Neuronal stem cell (in vitro differentiated cells): ENCODE results near the gene CAPZB. TPM values are rescaled to one million over a fixed set of nuclear protein-coding genes. Genes with fewer than 3 reads are reported as not detected.

Source experiments
- DNase-seq: peaks from one replicate; pipeline ENCODE4 v3.0.0-alpha.2; 2013; ENCODE audit warnings: low spot score
- H2AFZ ChIP-seq: one replicate; pipeline ENCODE4 v1.6.1; 2013; ENCODE audit warnings: mild to moderate bottlenecking, low read length, inconsistent platforms
- H2AK5ac ChIP-seq: 2 replicates; pipeline ENCODE4 v1.6.1; 2013; ENCODE audit warnings: low read depth, mild to moderate bottlenecking, inconsistent platforms, low read length, moderate library complexity, mixed read lengths
- H2BK120ac ChIP-seq: 2 replicates; pipeline ENCODE4 v1.6.1; 2013; ENCODE audit warnings: low read depth, mild to moderate bottlenecking, inconsistent platforms, low read length, moderate library complexity, mixed read lengths
- H2BK12ac ChIP-seq: one replicate; pipeline ENCODE4 v1.6.1; 2013; ENCODE audit warnings: low read length, inconsistent platforms
- H2BK15ac ChIP-seq: 2 replicates; pipeline ENCODE4 v1.6.1; 2013; ENCODE audit warnings: mild to moderate bottlenecking, low read length, inconsistent platforms, mixed read lengths
- H2BK5ac ChIP-seq: one replicate; pipeline ENCODE4 v1.6.1; 2013; ENCODE audit warnings: inconsistent platforms, mild to moderate bottlenecking, low read length, moderate library complexity
- H3K14ac ChIP-seq: one replicate; pipeline ENCODE4 v1.6.1; 2013; ENCODE audit warnings: low read length, inconsistent platforms
- H3K18ac ChIP-seq: 2 replicates; pipeline ENCODE4 v1.6.1; 2013; ENCODE audit warnings: low read length, inconsistent platforms
- H3K23ac ChIP-seq: 2 replicates; pipeline ENCODE4 v1.6.1; 2013; ENCODE audit warnings: low read depth, mild to moderate bottlenecking, mixed read lengths, low read length, inconsistent platforms; ENCODE audit not compliant: poor library complexity
- H3K27ac ChIP-seq: replicated peaks from 3 replicates; pipeline ENCODE4 v1.5.1; 2013; ENCODE audit warnings: low read length, inconsistent platforms
- H3K27me3 ChIP-seq, 3 experiments: 2 replicates each; pipeline ENCODE4 v1.6.1; 2013; ENCODE audit warnings: low read length in 3 of 3, mild to moderate bottlenecking in 2 of 3, inconsistent platforms in 1 of 3, low read depth in 1 of 3, mixed read lengths in 1 of 3, moderate library complexity in 1 of 3; ENCODE audit not compliant: control insufficient read depth in 3 of 3, insufficient read depth in 3 of 3
- H3K36me3 ChIP-seq, 2 donors: replicated peaks in 1 of 2; 2 replicates each; pipeline ENCODE4 v1.6.1; 2013; ENCODE audit warnings: low read length in 2 of 2; ENCODE audit not compliant: control insufficient read depth in 2 of 2, insufficient read depth in 2 of 2
- H3K4ac ChIP-seq: 2 replicates; pipeline ENCODE4 v1.6.1; 2013; ENCODE audit warnings: inconsistent platforms, mild to moderate bottlenecking, low read length, moderate library complexity
- H3K4me1 ChIP-seq, 2 donors: 1 replicate in 1 of 2; 2 replicates in 1 of 2; pipeline ENCODE4 v1.6.1; 2013; ENCODE audit warnings: low read length in 2 of 2, low read depth in 1 of 2; ENCODE audit not compliant: control insufficient read depth in 2 of 2, insufficient read depth in 1 of 2
- H3K4me2 ChIP-seq: one replicate; pipeline ENCODE4 v1.6.1; 2013; ENCODE audit warnings: mild to moderate bottlenecking, low read length, inconsistent platforms; ENCODE audit not compliant: insufficient read depth, poor library complexity, severe bottlenecking
- H3K4me3 ChIP-seq, 2 donors: 2 replicates each; pipeline ENCODE4 v1.5.1; 2013; ENCODE audit warnings: low read length in 2 of 2, mild to moderate bottlenecking in 2 of 2, inconsistent platforms in 1 of 2, moderate library complexity in 1 of 2
- H3K79me1 ChIP-seq: one replicate; pipeline ENCODE4 v1.6.1; 2013; ENCODE audit warnings: low read depth, mild to moderate bottlenecking, inconsistent platforms, low read length, moderate library complexity
- H3K9ac ChIP-seq: one replicate; pipeline ENCODE4 v1.6.1; 2013; ENCODE audit warnings: mild to moderate bottlenecking, low read depth, low read length, inconsistent platforms; ENCODE audit not compliant: poor library complexity
- H3K9me3 ChIP-seq, 2 donors: replicated peaks in 1 of 2; 2 replicates each; pipeline versions ENCODE3 to v1.6.1; 2013; ENCODE audit warnings: low read length in 2 of 2, mild to moderate bottlenecking in 2 of 2, inconsistent platforms in 1 of 2, low read depth in 1 of 2, mixed read lengths in 1 of 2, moderate library complexity in 1 of 2; ENCODE audit not compliant: control insufficient read depth in 2 of 2, insufficient read depth in 1 of 2
- H4K8ac ChIP-seq: one replicate; pipeline ENCODE4 v1.6.1; 2013; ENCODE audit warnings: low read depth, mild to moderate bottlenecking, inconsistent platforms, low read length, moderate library complexity
- H4K91ac ChIP-seq: one replicate; pipeline ENCODE4 v1.6.1; 2013; ENCODE audit warnings: low read length, low read depth, mild to moderate bottlenecking, inconsistent platforms; ENCODE audit not compliant: poor library complexity
- WGBS, 2 donors: extraction: QIAGEN DNeasy Blood & Tissue Kit; methylation state at CpG; one replicate each; pipeline ENCODE4 v1.1.7; 2013; ENCODE audit warnings: missing lambda C conversion rate in 2 of 2, mixed read lengths in 1 of 2; ENCODE audit not compliant: insufficient read length in 2 of 2, insufficient replicate concordance in 1 of 2; ENCODE audit errors: extremely low coverage in 2 of 2; 5-methylcytosine and 5-hydroxymethylcytosine counted together
- small RNA-seq: library from polyadenylated mRNA; stranded (forward); fragments of <200 nt; extraction: miRNeasy Mini kit (QIAGEN cat#:217004); gene quantifications from one replicate; pipeline ENCODE3, GENCODE V24; 2013; ENCODE audit not compliant: insufficient read depth

CAPZB gene

DNA sequence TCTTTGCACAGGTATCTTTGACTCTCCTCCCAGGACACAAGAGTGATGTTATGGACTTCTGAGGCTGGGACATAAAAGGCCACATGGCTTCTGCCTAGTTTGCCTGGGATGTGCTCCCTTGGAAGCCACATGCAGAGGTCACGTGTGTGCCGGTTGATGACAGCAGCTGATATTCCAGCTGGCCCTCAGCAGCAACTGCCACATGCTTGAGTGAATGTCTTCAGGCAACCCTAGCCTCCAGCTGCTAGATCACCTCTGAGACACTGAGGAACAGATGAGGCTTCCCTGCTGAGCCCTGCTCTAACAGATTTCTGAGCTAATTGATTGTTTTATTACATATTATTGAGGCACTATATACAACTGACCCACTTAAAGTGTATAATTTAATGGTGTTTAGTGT lies 185.1 kb downstream of the CAPZB start:
- H3K9ac ChIP-seq = no peak overlapping the region
- no peak overlapping the region for H3K18ac ChIP-seq
- no peak overlapping the region for H4K91ac ChIP-seq
- no peak overlapping the region for H4K8ac ChIP-seq
- H3K4me1 ChIP-seq = no peaks in the 10 kb centered on the region
- H3K9me3 ChIP-seq = peaks cover 9 to 14% of the 10 kb centered on the region in 2 donors
- H3K27ac ChIP-seq = no peak overlapping the region
- no peak overlapping the region for H2BK15ac ChIP-seq
- no peak overlapping the region for H2AFZ ChIP-seq
- no peak for DNase-seq
- no peak overlapping the region for H3K4me2 ChIP-seq
- H3K36me3 ChIP-seq = peaks cover 23 to 45% of the 10 kb centered on the region in 2 donors
- no peak overlapping the region for H3K14ac ChIP-seq
- WGBS, 2 donors = no CpG with 5 or more reads among the region's 2 CpGs
- peak overlapping the region; percentile 6 for H3K4ac ChIP-seq
- peaks cover 0 to 2% (median 0%) of the 10 kb centered on the region in 3 experiments for H3K27me3 ChIP-seq
- H2BK120ac ChIP-seq = no peak overlapping the region
- no peak overlapping the region for H2AK5ac ChIP-seq
- no peak overlapping the region for H3K23ac ChIP-seq
- no peaks in the 10 kb centered on the region for H3K79me1 ChIP-seq
- no peak overlapping the region for H3K4me3 ChIP-seq
- no peak overlapping the region for H2BK5ac ChIP-seq
- no peak overlapping the region for H2BK12ac ChIP-seq

DNA sequence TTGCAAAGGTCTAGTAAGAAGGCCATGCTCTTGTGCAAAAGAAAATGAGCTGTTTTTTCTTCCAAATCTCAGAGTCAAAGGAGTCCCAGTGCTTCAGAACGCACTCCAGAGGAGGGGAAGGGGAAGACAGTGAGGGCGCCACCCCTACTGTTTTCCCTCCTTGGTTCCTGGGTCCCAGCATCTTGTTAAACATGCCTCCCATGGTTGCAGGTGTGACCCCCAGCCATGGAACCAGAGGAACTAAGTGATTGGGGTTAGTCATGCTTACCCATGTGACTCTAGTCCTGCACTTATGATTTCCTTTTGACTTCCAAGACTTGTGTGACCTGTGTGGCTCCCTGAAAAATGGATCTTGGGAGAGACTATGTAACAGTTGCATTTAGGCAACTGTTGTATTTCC lies 190.7 kb downstream of the CAPZB start:
- WGBS, 2 donors = no CpG with 5 or more reads among the region's 2 CpGs
- Histone ChIP-seq H2BK5ac (no peak overlapping the region), H2BK12ac (no peak overlapping the region), H4K8ac (no peak overlapping the region), H3K9me3 (peaks cover 15 to 50% of the 10 kb centered on the region in 2 donors), H3K18ac (no peak overlapping the region), H3K9ac (no peak overlapping the region), H2BK15ac (no peak overlapping the region), H3K4ac (no peak overlapping the region), H3K79me1 (peaks cover 2% of the 10 kb centered on the region), H4K91ac (no peak overlapping the region), H3K27me3 (no peaks in the 10 kb centered on the region), H3K36me3 (peaks cover 6 to 7% of the 10 kb centered on the region in 2 donors), H3K4me2 (no peak overlapping the region), H2BK120ac (no peak overlapping the region), H3K23ac (no peak overlapping the region), H3K4me3 (no peak overlapping the region), H3K14ac (no peak overlapping the region), H3K27ac (no peak overlapping the region), H2AK5ac (no peak overlapping the region), H2AFZ (no peak overlapping the region), H3K4me1 (no peaks in the 10 kb centered on the region)
- no peak for DNase-seq

DNA sequence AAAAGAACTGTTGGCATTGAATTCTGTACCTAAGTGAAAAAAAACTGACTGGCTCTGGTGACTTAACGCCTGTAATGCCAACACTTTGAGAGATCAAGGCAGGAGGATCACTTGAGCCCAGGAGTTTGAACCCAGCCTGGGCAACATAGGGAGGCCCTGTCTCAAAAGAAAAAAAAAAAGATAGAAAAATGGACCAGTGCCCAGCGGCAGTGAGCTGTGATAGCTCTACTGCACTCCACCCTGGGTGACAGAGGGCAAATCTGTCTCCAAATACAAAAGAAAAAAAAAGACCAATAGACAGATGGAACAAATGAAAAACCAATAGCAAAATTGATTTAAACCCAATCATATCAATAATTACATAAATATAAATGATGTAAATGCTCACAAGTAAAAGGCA lies 196.1 kb downstream of the CAPZB start:
- Histone ChIP-seq H3K4me3 (no peak overlapping the region), H2AFZ (no peak overlapping the region), H3K4me2 (no peak overlapping the region), H3K79me1 (no peaks in the 10 kb centered on the region), H2BK15ac (no peak overlapping the region), H4K91ac (no peak overlapping the region), H2BK120ac (no peak overlapping the region), H3K23ac (no peak overlapping the region), H3K9ac (no peak overlapping the region), H3K18ac (no peak overlapping the region), H2BK12ac (no peak overlapping the region), H3K27me3 (peaks cover 0 to 6% (median 0%) of the 10 kb centered on the region in 3 experiments), H3K4ac (no peak overlapping the region), H3K27ac (no peak overlapping the region), H2AK5ac (no peak overlapping the region), H3K4me1 (no peaks in the 10 kb centered on the region), H2BK5ac (no peak overlapping the region), H3K14ac (no peak overlapping the region), H3K9me3 (peaks cover 2 to 27% of the 10 kb centered on the region in 2 donors), H4K8ac (no peak overlapping the region), H3K36me3 (peaks cover 0 to 11% of the 10 kb centered on the region in 2 donors)
- no peak for DNase-seq
- WGBS, 2 donors = no CpG with 5 or more reads among the region's 2 CpGs

Small RNAs within 50 kb of the gene (small RNA-seq; reads per million reads assigned to genes)
- gene RN7SL277P (not detected), gene RNU4-28P (not detected), gene RNU6-1099P (not detected)
